ENCODE measurements around the gene MAPK8IP1. TPM values are rescaled to one million over a fixed set of nuclear protein-coding genes. Genes with fewer than 3 reads are reported as not detected.

MAPK8IP1 gene
- total and polyA plus RNA-seq, 8 donors = 2.9 to 8.3 (median 7.0) TPM; not detected in 1

DNA sequence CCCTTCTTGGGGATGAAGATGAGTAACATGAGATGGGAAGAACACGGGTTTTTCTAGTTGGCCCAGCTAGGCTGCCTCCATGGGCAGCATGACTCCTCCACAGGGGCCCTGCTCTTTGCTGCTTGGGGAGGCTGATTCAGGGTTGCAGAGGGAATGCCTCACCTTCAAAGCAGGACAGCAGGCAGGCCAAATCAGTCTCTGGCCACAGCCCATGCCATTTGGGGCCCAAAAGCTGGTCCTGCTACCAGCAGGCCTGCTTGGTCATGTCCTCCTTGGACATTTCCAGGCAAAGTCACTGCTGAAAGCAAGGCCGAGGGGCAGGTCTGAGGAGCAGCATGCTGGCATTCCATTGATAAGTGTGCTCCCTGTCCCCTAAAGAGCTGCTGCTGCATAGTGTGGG, 13.8 kb upstream of the MAPK8IP1 start:
- no peaks in the 10 kb centered on the region for H3K4me1 ChIP-seq
- H3K27me3 ChIP-seq = no peaks in the 10 kb centered on the region
- no peak for DNase-seq
- 63 to 100% (median 83%) methylated on average over 1 to 2 of the region's 2 CpGs for WGBS, 5 donors
- intact Hi-C loops (cut with DNase I; ENCODE audit: low total_unique reads) = no loop called here
- no peak overlapping the region for H3K27ac ChIP-seq
- peaks cover 73 to 100% (median 100%) of the 10 kb centered on the region in 4 donors for H3K36me3 ChIP-seq
- TF ChIP-seq POLR2A (IDR thresholded peaks at IDR 0.05) = no peak
- TF ChIP-seq EP300 (IDR thresholded peaks at IDR 0.05) = no peak
- TF ChIP-seq POLR2AphosphoS5 (IDR thresholded peaks at IDR 0.05) = no peak
- TF ChIP-seq, protein P1, sequence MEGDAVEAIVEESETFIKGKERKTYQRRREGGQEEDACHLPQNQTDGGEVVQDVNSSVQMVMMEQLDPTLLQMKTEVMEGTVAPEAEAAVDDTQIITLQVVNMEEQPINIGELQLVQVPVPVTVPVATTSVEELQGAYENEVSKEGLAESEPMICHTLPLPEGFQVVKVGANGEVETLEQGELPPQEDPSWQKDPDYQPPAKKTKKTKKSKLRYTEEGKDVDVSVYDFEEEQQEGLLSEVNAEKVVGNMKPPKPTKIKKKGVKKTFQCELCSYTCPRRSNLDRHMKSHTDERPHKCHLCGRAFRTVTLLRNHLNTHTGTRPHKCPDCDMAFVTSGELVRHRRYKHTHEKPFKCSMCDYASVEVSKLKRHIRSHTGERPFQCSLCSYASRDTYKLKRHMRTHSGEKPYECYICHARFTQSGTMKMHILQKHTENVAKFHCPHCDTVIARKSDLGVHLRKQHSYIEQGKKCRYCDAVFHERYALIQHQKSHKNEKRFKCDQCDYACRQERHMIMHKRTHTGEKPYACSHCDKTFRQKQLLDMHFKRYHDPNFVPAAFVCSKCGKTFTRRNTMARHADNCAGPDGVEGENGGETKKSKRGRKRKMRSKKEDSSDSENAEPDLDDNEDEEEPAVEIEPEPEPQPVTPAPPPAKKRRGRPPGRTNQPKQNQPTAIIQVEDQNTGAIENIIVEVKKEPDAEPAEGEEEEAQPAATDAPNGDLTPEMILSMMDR (IDR thresholded peaks at IDR 0.05) = no peak
- no peak overlapping the region for H3K4me3 ChIP-seq
- no peaks in the 10 kb centered on the region for H3K9me3 ChIP-seq

DNA sequence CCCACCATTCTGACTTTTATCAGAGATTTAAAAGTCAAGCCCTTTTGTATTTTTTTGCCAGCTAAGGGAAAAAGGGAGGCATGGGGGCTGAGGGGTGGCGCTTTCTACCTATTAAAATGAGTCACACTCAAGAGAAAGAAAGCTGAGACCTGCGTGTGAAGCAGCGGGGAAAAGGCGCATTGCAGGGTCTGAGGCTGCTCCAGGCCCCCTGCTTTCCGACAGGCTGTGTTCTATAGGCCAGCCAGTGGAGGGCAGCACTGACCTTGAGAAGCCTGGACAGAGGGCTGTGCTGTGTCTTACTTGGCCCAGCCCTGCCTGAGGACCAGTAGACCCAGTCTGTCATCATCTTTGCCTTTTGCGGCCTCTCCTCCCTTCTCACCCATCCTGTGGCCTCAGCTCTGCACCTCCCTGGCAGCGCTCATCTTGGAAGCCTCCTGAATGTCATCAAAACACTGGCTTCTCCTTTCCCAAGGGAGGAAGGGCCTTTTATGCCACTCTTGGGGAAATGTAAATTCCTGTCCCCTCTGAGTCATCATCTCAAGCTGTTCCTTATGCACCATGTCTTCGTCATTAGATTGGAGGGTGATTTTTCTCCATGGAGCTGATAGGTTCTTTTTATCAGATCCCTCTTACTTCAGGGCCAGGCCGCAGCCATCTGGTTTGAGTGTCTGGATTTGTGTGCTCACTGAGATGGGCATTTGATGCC, 12.6 kb upstream of the MAPK8IP1 start:
- Histone ChIP-seq H3K27ac (no peak overlapping the region), H3K9me3 (no peaks in the 10 kb centered on the region), H3K4me3 (no peak overlapping the region), H3K36me3 (peaks cover 74 to 100% (median 100%) of the 10 kb centered on the region in 4 donors), H3K4me1 (no peaks in the 10 kb centered on the region), H3K27me3 (no peaks in the 10 kb centered on the region)
- WGBS, 5 donors = 70 to 76% (median 74%) methylated on average over 9 of the region's 9 CpGs
- TF ChIP-seq POLR2A (IDR thresholded peaks at IDR 0.05) = no peak
- TF ChIP-seq, protein P1 (IDR thresholded peaks at IDR 0.05) = peak in 5 of 7 experiments; percentile 37 to 52 (median 43)
- TF ChIP-seq EP300 (IDR thresholded peaks at IDR 0.05) = no peak
- peak in 1 of 3 donors; percentile 13 for TF ChIP-seq POLR2AphosphoS5 (IDR thresholded peaks at IDR 0.05)
- DNase-seq = peak; percentile 39 to 81
- intact Hi-C loops (cut with DNase I; ENCODE audit: low total_unique reads) = no loop called here

DNA sequence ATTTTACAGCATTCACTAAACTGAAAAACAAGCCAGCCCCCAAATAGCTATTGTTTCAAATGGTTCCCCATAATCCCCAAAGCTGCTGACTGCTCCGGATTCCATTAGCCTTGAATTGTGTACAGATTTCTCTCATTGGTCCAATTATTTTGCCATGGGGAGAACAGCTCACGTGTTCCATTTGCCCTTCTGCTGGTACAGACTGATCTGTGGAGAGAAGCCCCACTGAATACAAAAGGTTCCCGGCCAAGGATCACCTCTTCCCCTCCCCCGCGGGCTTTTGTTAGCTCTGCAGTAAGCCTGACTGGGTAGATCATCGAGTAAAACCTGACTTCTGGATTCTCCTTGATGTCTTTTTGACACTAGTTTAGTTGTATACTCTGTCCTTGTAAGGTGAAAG, 9.1 kb upstream of the MAPK8IP1 start:
- H3K4me3 ChIP-seq = no peak overlapping the region
- intact Hi-C loops (cut with DNase I; ENCODE audit: low total_unique reads) = no loop called here
- no peak for DNase-seq

GRCh38 chr11:45877221-45877620, 8.2 kb upstream of the MAPK8IP1 start:
- H3K4me1 ChIP-seq = peaks cover 0 to 19% (median 2%) of the 10 kb centered on the region in 4 donors
- intact Hi-C loops (cut with DNase I; ENCODE audit: low total_unique reads) = no loop called here
- H3K36me3 ChIP-seq = peaks cover 63 to 100% (median 99%) of the 10 kb centered on the region in 4 donors
- H3K27ac ChIP-seq = no peak overlapping the region
- no peaks in the 10 kb centered on the region for H3K9me3 ChIP-seq
- TF ChIP-seq, protein P1 (IDR thresholded peaks at IDR 0.05) = no peak
- no peak for TF ChIP-seq POLR2AphosphoS5 (IDR thresholded peaks at IDR 0.05)
- no peak for TF ChIP-seq EP300 (IDR thresholded peaks at IDR 0.05)
- TF ChIP-seq POLR2A (IDR thresholded peaks at IDR 0.05) = no peak
- H3K4me3 ChIP-seq = no peak overlapping the region
- no peak for DNase-seq
- 87 to 92% (median 89%) methylated on average over 8 of the region's 8 CpGs for WGBS, 5 donors
- no peaks in the 10 kb centered on the region for H3K27me3 ChIP-seq

More for the DNA sequence above, 9.1 kb upstream of the MAPK8IP1 start:
- Histone ChIP-seq H3K27ac (no peak overlapping the region), H3K36me3 (peaks cover 63 to 100% (median 99%) of the 10 kb centered on the region in 4 donors), H3K9me3 (no peaks in the 10 kb centered on the region), H3K27me3 (no peaks in the 10 kb centered on the region), H3K4me1 (peaks cover 0 to 12% (median 0%) of the 10 kb centered on the region in 4 donors)
- 61 to 70% (median 66%) methylated on average over 6 of the region's 6 CpGs for WGBS, 5 donors
- no peak for TF ChIP-seq POLR2A (IDR thresholded peaks at IDR 0.05)
- no peak for TF ChIP-seq POLR2AphosphoS5 (IDR thresholded peaks at IDR 0.05)
- TF ChIP-seq, protein P1 (IDR thresholded peaks at IDR 0.05) = no peak
- no peak for TF ChIP-seq EP300 (IDR thresholded peaks at IDR 0.05)

Data from stomach (tissue), 9 donors.